Measurements from ENCODE around the gene DGKG.

DNA sequence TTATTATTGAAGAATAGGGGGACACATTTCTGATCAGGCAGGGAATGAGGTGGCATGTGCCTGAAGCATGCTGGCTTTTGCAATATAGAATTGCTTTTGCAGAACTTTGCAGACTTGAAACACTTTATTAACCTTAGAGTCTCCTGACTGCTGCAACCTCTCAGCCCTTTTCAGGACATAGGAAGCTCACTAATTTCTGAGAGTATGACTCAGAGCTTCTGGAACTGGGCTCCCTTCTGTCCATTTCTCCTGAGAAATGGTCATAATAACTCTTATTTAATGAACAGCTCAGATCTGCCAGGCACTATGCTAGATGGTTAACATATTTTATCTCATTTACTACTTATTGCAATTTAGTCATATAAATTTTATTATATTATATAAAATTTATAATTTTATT lies 38.6 kb upstream of the DGKG start:
- TF ChIP-seq, protein P1, sequence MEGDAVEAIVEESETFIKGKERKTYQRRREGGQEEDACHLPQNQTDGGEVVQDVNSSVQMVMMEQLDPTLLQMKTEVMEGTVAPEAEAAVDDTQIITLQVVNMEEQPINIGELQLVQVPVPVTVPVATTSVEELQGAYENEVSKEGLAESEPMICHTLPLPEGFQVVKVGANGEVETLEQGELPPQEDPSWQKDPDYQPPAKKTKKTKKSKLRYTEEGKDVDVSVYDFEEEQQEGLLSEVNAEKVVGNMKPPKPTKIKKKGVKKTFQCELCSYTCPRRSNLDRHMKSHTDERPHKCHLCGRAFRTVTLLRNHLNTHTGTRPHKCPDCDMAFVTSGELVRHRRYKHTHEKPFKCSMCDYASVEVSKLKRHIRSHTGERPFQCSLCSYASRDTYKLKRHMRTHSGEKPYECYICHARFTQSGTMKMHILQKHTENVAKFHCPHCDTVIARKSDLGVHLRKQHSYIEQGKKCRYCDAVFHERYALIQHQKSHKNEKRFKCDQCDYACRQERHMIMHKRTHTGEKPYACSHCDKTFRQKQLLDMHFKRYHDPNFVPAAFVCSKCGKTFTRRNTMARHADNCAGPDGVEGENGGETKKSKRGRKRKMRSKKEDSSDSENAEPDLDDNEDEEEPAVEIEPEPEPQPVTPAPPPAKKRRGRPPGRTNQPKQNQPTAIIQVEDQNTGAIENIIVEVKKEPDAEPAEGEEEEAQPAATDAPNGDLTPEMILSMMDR (IDR thresholded peaks at IDR 0.05; ENCODE audit: low read depth, low read length, missing input control) = no peak
- TF ChIP-seq FOXA1 (IDR thresholded peaks at IDR 0.05) (no peak), GABPA (IDR thresholded peaks at IDR 0.05 in 1 of 2, conservative IDR thresholded peaks at IDR 0.05 in 1 of 2) (no peak), JUND (IDR thresholded peaks at IDR 0.05) (no peak), TAF1 (conservative IDR thresholded peaks at IDR 0.05) (no peak), HNF4A (conservative IDR thresholded peaks at IDR 0.05) (no peak), REST (IDR thresholded peaks at IDR 0.05) (no peak), MAX (IDR thresholded peaks at IDR 0.05) (no peak), ATF3 (IDR thresholded peaks at IDR 0.05) (no peak), EGR1 (IDR thresholded peaks at IDR 0.05; ENCODE audit: low read depth in 2 of 2) (no peak), SP1 (IDR thresholded peaks at IDR 0.05) (no peak)

All from liver (tissue), 3 donors.